K562 (cell line): ENCODE measurements around the gene APC2. TPM values are rescaled to one million over a fixed set of nuclear protein-coding genes. Genes with fewer than 3 reads are reported as not detected.

Experiments
- BRCA1 ChIP-seq, 2 experiments: fragments of 450-650 bp in 1 of 2; sonication (generic) in 1 of 2; formaldehyde crosslinking in 1 of 2; IDR thresholded peaks; 2 replicates each; pipeline versions ENCODE4 v1.5.0 to v1.6.1; 2017 to 2020; ENCODE audit warnings: mild to moderate bottlenecking in 1 of 2, missing genetic modification reagents in 1 of 2
- CBX5 ChIP-seq: IDR thresholded peaks from 2 replicates; pipeline ENCODE4 v1.6.1; 2014; ENCODE audit warnings: low read depth, borderline replicate concordance
- CTCFL ChIP-seq: IDR thresholded peaks from 2 replicates; pipeline ENCODE4 v1.6.1; 2011; ENCODE audit warnings: borderline replicate concordance, low read depth, mild to moderate bottlenecking, moderate library complexity, low read length; ENCODE audit not compliant: insufficient read depth, poor library complexity, severe bottlenecking
- KLF13 ChIP-seq: fragments of 450-650 bp; IDR thresholded peaks from 2 replicates; pipeline ENCODE4 v1.6.1; 2016; ENCODE audit warnings: missing genetic modification characterization, low read depth, mild to moderate bottlenecking, missing compliant biosample characterization, moderate library complexity, borderline replicate concordance
- MAFK ChIP-seq: IDR thresholded peaks from 2 replicates; pipeline ENCODE4 v1.6.1; 2011; ENCODE audit warnings: low read length, improper control_type of control experiment
- MED1 ChIP-seq: sonication (generic); formaldehyde crosslinking; IDR thresholded peaks from 2 replicates; pipeline ENCODE4 v1.8.1; 2023; ENCODE audit warnings: missing genetic modification reagents, borderline replicate concordance
- MYNN ChIP-seq, 2 experiments: sonication (generic); formaldehyde crosslinking in 1 of 2; IDR thresholded peaks; 2 replicates each; pipeline versions ENCODE4 v1.5.0 to v1.6.1; 2016 to 2020; ENCODE audit warnings: antibody characterized with exemption in 1 of 2, missing genetic modification reagents in 1 of 2
- NEUROD1 ChIP-seq: fragments of 150-350 bp; IDR thresholded peaks from 2 replicates; pipeline ENCODE4 v1.6.1; 2014; ENCODE audit warnings: borderline replicate concordance, low read length, low read depth; ENCODE audit not compliant: partially characterized antibody
- USF1 ChIP-seq: sonication (generic); formaldehyde crosslinking; IDR thresholded peaks from 2 replicates; pipeline ENCODE4 v1.9.0; 2022; ENCODE audit warnings: mild to moderate bottlenecking, missing genetic modification reagents
- ZBTB1 ChIP-seq: sonication (generic); formaldehyde crosslinking; IDR thresholded peaks from 2 replicates; pipeline ENCODE4 v1.8.1; 2023; ENCODE audit warnings: missing genetic modification reagents, low read depth, mild to moderate bottlenecking, borderline replicate concordance
- ZNF124 ChIP-seq: sonication (generic); formaldehyde crosslinking; IDR thresholded peaks from 2 replicates; pipeline ENCODE4 v1.8.1; 2022; ENCODE audit warnings: missing genetic modification reagents
- ZNF24 ChIP-seq: fragments of 450-650 bp; IDR thresholded peaks from 2 replicates; pipeline ENCODE4 v1.6.1; 2016
- polyA plus RNA-seq, 8 experiments: library from polyadenylated mRNA; depleted of rRNA in 4 of 8; stranded (reverse) in 5 of 8; unstranded in 3 of 8; fragments of >200 nt; fragmentation: Nextera tagmentation in 2 of 8; fragmentation: Illumina TruSeq in 1 of 8; extraction: Ambion mirVana in 2 of 8; extraction: Trizol in 1 of 8; gene quantifications; 2 replicates each; pipeline versions ENCODE4 v1.2.1 to v1.2.3, GENCODE V29; 2011 to 2014; ENCODE audit warnings: inconsistent platforms in 1 of 8, missing spikeins in 1 of 8
- total RNA-seq, 7 experiments: library from RNA; depleted of rRNA in 6 of 7; stranded (reverse); fragments of >200 nt in 6 of 7; fragmentation: Illumina TruSeq in 2 of 7; extraction: Trizol in 2 of 7; gene quantifications; 2 replicates each; pipeline versions ENCODE4 v1.2.1 to v1.2.3, GENCODE V29; 2011 to 2021; ENCODE audit warnings: low replicate concordance in 1 of 7
- TF ChIP-seq, protein P1 (sequence below): fragments of 200-800 bp; sonication (Bioruptor generic); IDR thresholded peaks from 2 replicates; pipeline ENCODE4 v1.6.1; 2016; ENCODE audit warnings: missing genetic modification characterization, missing compliant biosample characterization
- TF ChIP-seq, protein P2 (sequence below): sonication (generic); formaldehyde crosslinking; IDR thresholded peaks from 2 replicates; pipeline ENCODE4 v1.8.1; 2023; ENCODE audit warnings: mild to moderate bottlenecking, missing genetic modification reagents, moderate library complexity
- TF ChIP-seq, protein P3 (sequence below): fragments of 450-650 bp; IDR thresholded peaks from 2 replicates; pipeline ENCODE4 v1.6.1; 2018; ENCODE audit warnings: mild to moderate bottlenecking, low read depth; ENCODE audit not compliant: partially characterized antibody

Gene APC2
- total and polyA plus RNA-seq, 9 of the 15 experiments (the other 6 are each of a cell fraction or from before 2014, with no cell fraction given) = 0.01 to 0.40 (median 0.05) TPM; not detected in 3

DNA sequence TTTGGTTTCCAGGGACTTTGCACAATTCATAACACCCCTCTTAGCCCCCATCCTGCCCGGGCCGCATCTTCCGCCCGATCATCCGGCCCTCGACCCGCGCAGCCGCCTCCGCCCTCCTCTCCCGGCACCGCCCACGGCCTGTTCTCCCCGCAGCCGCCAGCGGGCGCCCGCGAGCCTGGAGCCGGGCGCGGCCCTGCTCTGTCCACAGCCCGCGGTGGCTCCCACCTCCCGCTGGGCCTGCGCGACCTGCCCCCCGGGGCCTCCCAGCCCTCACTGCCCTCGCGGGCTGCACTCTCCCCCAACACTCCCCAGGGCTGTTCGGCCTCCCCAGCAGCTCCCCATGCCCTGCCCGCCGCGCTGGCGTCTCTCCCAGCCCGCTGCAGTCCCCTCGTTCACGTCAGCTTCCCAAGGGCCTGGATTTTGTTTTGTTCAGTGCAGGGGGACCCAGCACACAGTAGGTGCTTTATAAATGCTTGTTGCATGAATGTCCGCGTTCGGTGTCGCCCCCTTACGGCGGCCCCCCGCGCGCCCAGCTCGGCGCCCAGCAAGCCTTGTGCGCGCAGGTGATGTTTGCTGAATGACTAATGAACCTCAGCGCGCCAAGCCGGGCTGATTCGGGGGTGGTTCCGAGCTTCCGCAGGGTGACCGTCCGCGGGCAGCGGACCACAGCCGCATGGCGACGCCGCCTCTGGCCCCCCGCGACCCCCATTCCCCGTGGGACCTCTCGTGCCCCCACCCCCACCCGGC is 4.6 kb upstream of the APC2 start (continued):
- TF ChIP-seq CBX5 (no peak), CTCFL (peak; percentile 27), ZNF124 (CRISPR knock-in tag) (no peak), ZBTB1 (CRISPR knock-in tag) (no peak), USF1 (CRISPR knock-in tag) (no peak), BRCA1 (IDR thresholded peaks at IDR 0.05) (no peak), BRCA1 (CRISPR knock-in tag; IDR thresholded peaks at IDR 0.05) (no peak), ZNF24 (no peak), KLF13 (tag) (peak; percentile 73; the same call in 1 of the 2 replicates), MYNN (IDR thresholded peaks at IDR 0.05) (no peak), MYNN (CRISPR knock-in tag; IDR thresholded peaks at IDR 0.05) (no peak), MAFK (no peak), NEUROD1 (no peak), MED1 (CRISPR knock-in tag) (no peak)
- TF ChIP-seq, protein P1, sequence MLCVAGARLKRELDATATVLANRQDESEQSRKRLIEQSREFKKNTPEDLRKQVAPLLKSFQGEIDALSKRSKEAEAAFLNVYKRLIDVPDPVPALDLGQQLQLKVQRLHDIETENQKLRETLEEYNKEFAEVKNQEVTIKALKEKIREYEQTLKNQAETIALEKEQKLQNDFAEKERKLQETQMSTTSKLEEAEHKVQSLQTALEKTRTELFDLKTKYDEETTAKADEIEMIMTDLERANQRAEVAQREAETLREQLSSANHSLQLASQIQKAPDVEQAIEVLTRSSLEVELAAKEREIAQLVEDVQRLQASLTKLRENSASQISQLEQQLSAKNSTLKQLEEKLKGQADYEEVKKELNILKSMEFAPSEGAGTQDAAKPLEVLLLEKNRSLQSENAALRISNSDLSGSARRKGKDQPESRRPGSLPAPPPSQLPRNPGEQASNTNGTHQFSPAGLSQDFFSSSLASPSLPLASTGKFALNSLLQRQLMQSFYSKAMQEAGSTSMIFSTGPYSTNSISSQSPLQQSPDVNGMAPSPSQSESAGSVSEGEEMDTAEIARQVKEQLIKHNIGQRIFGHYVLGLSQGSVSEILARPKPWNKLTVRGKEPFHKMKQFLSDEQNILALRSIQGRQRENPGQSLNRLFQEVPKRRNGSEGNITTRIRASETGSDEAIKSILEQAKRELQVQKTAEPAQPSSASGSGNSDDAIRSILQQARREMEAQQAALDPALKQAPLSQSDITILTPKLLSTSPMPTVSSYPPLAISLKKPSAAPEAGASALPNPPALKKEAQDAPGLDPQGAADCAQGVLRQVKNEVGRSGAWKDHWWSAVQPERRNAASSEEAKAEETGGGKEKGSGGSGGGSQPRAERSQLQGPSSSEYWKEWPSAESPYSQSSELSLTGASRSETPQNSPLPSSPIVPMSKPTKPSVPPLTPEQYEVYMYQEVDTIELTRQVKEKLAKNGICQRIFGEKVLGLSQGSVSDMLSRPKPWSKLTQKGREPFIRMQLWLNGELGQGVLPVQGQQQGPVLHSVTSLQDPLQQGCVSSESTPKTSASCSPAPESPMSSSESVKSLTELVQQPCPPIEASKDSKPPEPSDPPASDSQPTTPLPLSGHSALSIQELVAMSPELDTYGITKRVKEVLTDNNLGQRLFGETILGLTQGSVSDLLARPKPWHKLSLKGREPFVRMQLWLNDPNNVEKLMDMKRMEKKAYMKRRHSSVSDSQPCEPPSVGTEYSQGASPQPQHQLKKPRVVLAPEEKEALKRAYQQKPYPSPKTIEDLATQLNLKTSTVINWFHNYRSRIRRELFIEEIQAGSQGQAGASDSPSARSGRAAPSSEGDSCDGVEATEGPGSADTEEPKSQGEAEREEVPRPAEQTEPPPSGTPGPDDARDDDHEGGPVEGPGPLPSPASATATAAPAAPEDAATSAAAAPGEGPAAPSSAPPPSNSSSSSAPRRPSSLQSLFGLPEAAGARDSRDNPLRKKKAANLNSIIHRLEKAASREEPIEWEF = no peak
- TF ChIP-seq, protein P2, sequence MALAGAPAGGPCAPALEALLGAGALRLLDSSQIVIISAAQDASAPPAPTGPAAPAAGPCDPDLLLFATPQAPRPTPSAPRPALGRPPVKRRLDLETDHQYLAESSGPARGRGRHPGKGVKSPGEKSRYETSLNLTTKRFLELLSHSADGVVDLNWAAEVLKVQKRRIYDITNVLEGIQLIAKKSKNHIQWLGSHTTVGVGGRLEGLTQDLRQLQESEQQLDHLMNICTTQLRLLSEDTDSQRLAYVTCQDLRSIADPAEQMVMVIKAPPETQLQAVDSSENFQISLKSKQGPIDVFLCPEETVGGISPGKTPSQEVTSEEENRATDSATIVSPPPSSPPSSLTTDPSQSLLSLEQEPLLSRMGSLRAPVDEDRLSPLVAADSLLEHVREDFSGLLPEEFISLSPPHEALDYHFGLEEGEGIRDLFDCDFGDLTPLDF (CRISPR knock-in tag) = no peak
- TF ChIP-seq, protein P3, sequence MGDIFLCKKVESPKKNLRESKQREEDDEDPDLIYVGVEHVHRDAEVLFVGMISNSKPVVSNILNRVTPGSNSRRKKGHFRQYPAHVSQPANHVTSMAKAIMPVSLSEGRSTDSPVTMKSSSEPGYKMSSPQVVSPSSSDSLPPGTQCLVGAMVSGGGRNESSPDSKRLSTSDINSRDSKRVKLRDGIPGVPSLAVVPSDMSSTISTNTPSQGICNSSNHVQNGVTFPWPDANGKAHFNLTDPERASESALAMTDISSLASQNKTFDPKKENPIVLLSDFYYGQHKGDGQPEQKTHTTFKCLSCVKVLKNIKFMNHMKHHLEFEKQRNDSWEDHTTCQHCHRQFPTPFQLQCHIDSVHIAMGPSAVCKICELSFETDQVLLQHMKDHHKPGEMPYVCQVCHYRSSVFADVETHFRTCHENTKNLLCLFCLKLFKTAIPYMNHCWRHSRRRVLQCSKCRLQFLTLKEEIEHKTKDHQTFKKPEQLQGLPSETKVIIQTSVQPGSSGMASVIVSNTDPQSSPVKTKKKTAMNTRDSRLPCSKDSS = no peak
